ENCODE results near the gene BLOC1S3. TPM values are rescaled to one million over a fixed set of nuclear protein-coding genes. Genes with fewer than 3 reads are reported as not detected.

Gene BLOC1S3
- total and polyA plus RNA-seq, 2 of the 4 experiments (the other 2 are of a cell fraction), result 1.1 to 4.9 TPM

DNA sequence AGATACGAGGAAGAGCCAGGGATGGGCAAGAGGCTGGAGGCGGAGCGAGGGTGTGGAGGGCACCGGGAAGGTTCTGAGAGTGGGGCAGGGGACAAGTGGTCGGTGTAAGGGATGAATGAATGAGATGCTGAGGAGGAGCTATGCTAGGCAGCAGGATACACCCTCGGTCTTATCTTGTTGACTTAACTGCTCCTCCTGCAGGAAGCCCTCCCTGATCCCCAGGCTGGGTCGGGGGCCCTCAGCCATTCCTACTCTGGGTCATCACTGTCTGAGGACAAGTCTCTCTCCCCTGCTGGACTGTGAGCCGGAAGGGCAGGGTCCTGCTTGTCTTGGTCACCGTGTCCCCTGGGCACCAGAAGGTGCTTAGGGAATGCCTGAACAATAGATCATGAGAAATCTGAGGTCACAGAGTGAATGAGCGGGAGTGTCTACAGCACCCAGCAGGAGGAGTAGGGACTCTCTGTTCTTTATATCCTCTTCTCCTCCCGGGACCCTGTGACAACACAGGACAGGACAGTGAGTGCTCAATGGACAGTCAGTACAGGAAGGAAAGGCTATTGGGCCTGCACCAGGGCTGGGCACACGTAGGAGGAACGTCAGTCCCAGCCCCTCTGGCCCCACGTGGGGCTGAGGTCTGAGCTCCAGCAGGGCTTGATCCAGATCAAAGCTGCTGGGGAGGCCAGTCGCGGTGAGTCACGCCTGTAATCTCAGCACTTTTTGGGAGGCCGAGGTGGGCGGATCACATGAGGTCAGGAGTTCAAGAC is 24.3 kb upstream of the BLOC1S3 start:
- DNase-seq (peak; percentile 86), ATAC-seq (ENCODE audit: low read depth) (peak; percentile 52)
- no peak overlapping the region for H2BK20ac ChIP-seq (ENCODE audit: low read depth, low read length)
- no peak overlapping the region for H2BK120ac ChIP-seq (ENCODE audit: low read depth, low read length)
- no peak for TF ChIP-seq RCOR1 (IDR thresholded peaks at IDR 0.05; ENCODE audit: insufficient replicate concordance, low read length)
- TF ChIP-seq MAFK (IDR thresholded peaks at IDR 0.05; ENCODE audit: low read depth, low read length), result no peak
- TF ChIP-seq BHLHE40 (IDR thresholded peaks at IDR 0.05; ENCODE audit: low read depth, low read length), result peak; percentile 81
- TF ChIP-seq CHD1 (IDR thresholded peaks at IDR 0.05; ENCODE audit: low read depth, low read length), result no peak
- no peak for TF ChIP-seq POLR2A (IDR thresholded peaks at IDR 0.05; ENCODE audit: low read depth, low read length)
- TF ChIP-seq FOS (IDR thresholded peaks at IDR 0.05; ENCODE audit: low read depth, low read length), result 0 out of 2 replicates have a peak, but pooled peaks have one; percentile 15
- TF ChIP-seq, protein P1, sequence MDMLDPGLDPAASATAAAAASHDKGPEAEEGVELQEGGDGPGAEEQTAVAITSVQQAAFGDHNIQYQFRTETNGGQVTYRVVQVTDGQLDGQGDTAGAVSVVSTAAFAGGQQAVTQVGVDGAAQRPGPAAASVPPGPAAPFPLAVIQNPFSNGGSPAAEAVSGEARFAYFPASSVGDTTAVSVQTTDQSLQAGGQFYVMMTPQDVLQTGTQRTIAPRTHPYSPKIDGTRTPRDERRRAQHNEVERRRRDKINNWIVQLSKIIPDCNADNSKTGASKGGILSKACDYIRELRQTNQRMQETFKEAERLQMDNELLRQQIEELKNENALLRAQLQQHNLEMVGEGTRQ (IDR thresholded peaks at IDR 0.05; ENCODE audit: low read depth, low read length), result peak; percentile 87
- H3K27me3 ChIP-seq (ENCODE audit: control insufficient read depth, insufficient read depth, low read length), result peaks cover 25% of the 10 kb centered on the region
- no peak overlapping the region for H3K4me3 ChIP-seq (ENCODE audit: insufficient read depth, low read depth, low read length)
- peak overlapping the region; percentile 86 for H2AFZ ChIP-seq (replicated peaks; ENCODE audit: low read length, poor library complexity)
- peak overlapping the region in 1 of 2 experiments; percentile 18; a peak in 1 of 4 replicates for H4K8ac ChIP-seq (ENCODE audit: low read depth in 2 of 2, low read length in 2 of 2)
- H4K5ac ChIP-seq (ENCODE audit: low read depth, low read length), result no peak overlapping the region
- BruUV-seq (replicated peaks), result no TSS peak
- H3K36me3 ChIP-seq (ENCODE audit: control insufficient read depth, insufficient read depth, low read length), result no peaks in the 10 kb centered on the region
- H3K4ac ChIP-seq (ENCODE audit: low read depth, low read length), result no peak overlapping the region
- WGBS, 2 experiments (ENCODE audit: extremely low coverage in 2 of 2, insufficient read length in 1 of 2), result 37% methylated on average over 11 of the region's 19 CpGs; no CpG with 5 or more reads in 1 of the 2 experiments
- no peak overlapping the region for H4K91ac ChIP-seq (ENCODE audit: insufficient read depth, low read depth, low read length)
- in situ Hi-C loops (cut with MboI; ENCODE audit: low sequenced_read_pairs), result no loop called here
- no peak overlapping the region for H3K56ac ChIP-seq (ENCODE audit: extremely low read depth, insufficient read depth, low read length)
- no peak overlapping the region for H2BK15ac ChIP-seq (ENCODE audit: low read depth, low read length)
- intact Hi-C loops (cut with micrococcal nuclease), result no loop called here
- H3K4me1 ChIP-seq (ENCODE audit: control insufficient read depth, insufficient read depth, low read length), result peaks cover 18% of the 10 kb centered on the region
- no peak overlapping the region for H3K9ac ChIP-seq (ENCODE audit: low read depth, low read length)
- no peak overlapping the region for H2BK5ac ChIP-seq (ENCODE audit: low read depth, low read length, poor library complexity, severe bottlenecking)
- no peaks in the 10 kb centered on the region for H3K9me3 ChIP-seq (ENCODE audit: control insufficient read depth, insufficient read depth, low read length)
- ChIA-PET CTCF (interaction anchor here (0.7 kb wide), 1 partner anchor 12 kb away, joined by 8 read pairs; no protein-coding TSS in a partner anchor), POLR2A (ENCODE audit: unreplicated experiment) (no interaction called here)
- peaks cover 7% of the 10 kb centered on the region; the same call in 1 of the 2 replicates for H3K9me1 ChIP-seq (ENCODE audit: insufficient read depth, low read length)
- H3K27ac ChIP-seq (ENCODE audit: insufficient read depth, low read length), result no peak overlapping the region
- H4K20me1 ChIP-seq (ENCODE audit: insufficient read depth, low read length), result peaks cover 8% of the 10 kb centered on the region
- no peak overlapping the region for H3K23ac ChIP-seq (ENCODE audit: low read depth, low read length)
- H2AK5ac ChIP-seq (ENCODE audit: low read depth, low read length), result 0 out of 2 replicates have a peak overlapping the region, but pooled peaks have one; percentile 56
- no peaks in the 10 kb centered on the region for H3K79me1 ChIP-seq (ENCODE audit: low read depth in 1 of 2, low read length in 2 of 2)
- peak overlapping the region; percentile 77 for H2AK9ac ChIP-seq (replicated peaks; ENCODE audit: low read depth, low read length, poor library complexity)
- H3K4me2 ChIP-seq (ENCODE audit: low read depth, low read length), result peak overlapping the region; percentile 37; the same call in 1 of the 2 replicates
- H3K18ac ChIP-seq (ENCODE audit: low read depth, low read length), result no peak overlapping the region
- no peak overlapping the region for H3K14ac ChIP-seq (replicated peaks; ENCODE audit: low read depth, low read length)
- dilution Hi-C loops (cut with HindIII; ENCODE audit: low sequenced_read_pairs, unreplicated experiment), result no loop called here
